ENCODE results near the gene CTDNEP1. TPM values are rescaled to one million over a fixed set of nuclear protein-coding genes. Genes with fewer than 3 reads are reported as not detected.

Gene CTDNEP1
- total RNA-seq, 4 donors from 2014 or later = 71.8 to 86.4 (median 81.1) TPM

- TF ChIP-seq CTCF (IDR thresholded peaks at IDR 0.05; ENCODE audit: low read depth) = no peak
Observed at GRCh38 chr17:7241783-7242716, 9.5 kb downstream of the CTDNEP1 start, which contains the start of gene GABARAP. GABARAP (minus strand) TSS chr17:7242449; CDS start chr17:7242330, 119 bp downstream.

GRCh38 chr17:7241090-7241733, 10.3 kb downstream of the CTDNEP1 start:
- no peak for TF ChIP-seq CTCF (IDR thresholded peaks at IDR 0.05; ENCODE audit: low read depth)

GRCh38 chr17:7240375-7240774, 11.2 kb downstream of the CTDNEP1 start:
- TF ChIP-seq CTCF (IDR thresholded peaks at IDR 0.05; ENCODE audit: low read depth) = no peak

GRCh38 chr17:7239091-7240027, 12.2 kb downstream of the CTDNEP1 start, which contains the start of gene PHF23:
PHF23 (minus strand) TSS chr17:7239457; CDS start chr17:7239279, 178 bp downstream.
- TF ChIP-seq CTCF (IDR thresholded peaks at IDR 0.05; ENCODE audit: low read depth) = no peak

- TF ChIP-seq CTCF (IDR thresholded peaks at IDR 0.05; ENCODE audit: low read depth) = no peak
Observed at GRCh38 chr17:7238420-7239090, 13.0 kb downstream of the CTDNEP1 start.

GRCh38 chr17:7237761-7238419, 13.6 kb downstream of the CTDNEP1 start:
- no peak for TF ChIP-seq CTCF (IDR thresholded peaks at IDR 0.05; ENCODE audit: low read depth)
